AG09319 (cell line): ENCODE data around the gene BUD13.

Experiments used
- DNase-seq: peaks from one replicate; pipeline ENCODE4 v3.0.0-alpha.2; 2010; ENCODE audit warnings: low read depth; ENCODE audit errors: extremely low read depth
- TF ChIP-seq, protein P1 (sequence below): IDR thresholded peaks from 2 replicates; pipeline ENCODE4 v1.5.1; 2011; ENCODE audit warnings: low read depth, mild to moderate bottlenecking, inconsistent platforms, low read length, moderate library complexity

BUD13 gene, protein sequence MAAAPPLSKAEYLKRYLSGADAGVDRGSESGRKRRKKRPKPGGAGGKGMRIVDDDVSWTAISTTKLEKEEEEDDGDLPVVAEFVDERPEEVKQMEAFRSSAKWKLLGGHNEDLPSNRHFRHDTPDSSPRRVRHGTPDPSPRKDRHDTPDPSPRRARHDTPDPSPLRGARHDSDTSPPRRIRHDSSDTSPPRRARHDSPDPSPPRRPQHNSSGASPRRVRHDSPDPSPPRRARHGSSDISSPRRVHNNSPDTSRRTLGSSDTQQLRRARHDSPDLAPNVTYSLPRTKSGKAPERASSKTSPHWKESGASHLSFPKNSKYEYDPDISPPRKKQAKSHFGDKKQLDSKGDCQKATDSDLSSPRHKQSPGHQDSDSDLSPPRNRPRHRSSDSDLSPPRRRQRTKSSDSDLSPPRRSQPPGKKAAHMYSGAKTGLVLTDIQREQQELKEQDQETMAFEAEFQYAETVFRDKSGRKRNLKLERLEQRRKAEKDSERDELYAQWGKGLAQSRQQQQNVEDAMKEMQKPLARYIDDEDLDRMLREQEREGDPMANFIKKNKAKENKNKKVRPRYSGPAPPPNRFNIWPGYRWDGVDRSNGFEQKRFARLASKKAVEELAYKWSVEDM

GRCh38 chr11:116772443-116773202, at the start of gene BUD13:
Gene BUD13, minus strand, starts transcription at chr11:116772987. Its CDS starts 23 bp downstream, at chr11:116772964.
- peak; percentile 40 for DNase-seq
- TF ChIP-seq, protein P1, sequence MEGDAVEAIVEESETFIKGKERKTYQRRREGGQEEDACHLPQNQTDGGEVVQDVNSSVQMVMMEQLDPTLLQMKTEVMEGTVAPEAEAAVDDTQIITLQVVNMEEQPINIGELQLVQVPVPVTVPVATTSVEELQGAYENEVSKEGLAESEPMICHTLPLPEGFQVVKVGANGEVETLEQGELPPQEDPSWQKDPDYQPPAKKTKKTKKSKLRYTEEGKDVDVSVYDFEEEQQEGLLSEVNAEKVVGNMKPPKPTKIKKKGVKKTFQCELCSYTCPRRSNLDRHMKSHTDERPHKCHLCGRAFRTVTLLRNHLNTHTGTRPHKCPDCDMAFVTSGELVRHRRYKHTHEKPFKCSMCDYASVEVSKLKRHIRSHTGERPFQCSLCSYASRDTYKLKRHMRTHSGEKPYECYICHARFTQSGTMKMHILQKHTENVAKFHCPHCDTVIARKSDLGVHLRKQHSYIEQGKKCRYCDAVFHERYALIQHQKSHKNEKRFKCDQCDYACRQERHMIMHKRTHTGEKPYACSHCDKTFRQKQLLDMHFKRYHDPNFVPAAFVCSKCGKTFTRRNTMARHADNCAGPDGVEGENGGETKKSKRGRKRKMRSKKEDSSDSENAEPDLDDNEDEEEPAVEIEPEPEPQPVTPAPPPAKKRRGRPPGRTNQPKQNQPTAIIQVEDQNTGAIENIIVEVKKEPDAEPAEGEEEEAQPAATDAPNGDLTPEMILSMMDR: no peak

GRCh38 chr11:116822575-116822974, 49.8 kb upstream of the BUD13 start:
- TF ChIP-seq, protein P1: no peak
- DNase-seq: no peak

DNA sequence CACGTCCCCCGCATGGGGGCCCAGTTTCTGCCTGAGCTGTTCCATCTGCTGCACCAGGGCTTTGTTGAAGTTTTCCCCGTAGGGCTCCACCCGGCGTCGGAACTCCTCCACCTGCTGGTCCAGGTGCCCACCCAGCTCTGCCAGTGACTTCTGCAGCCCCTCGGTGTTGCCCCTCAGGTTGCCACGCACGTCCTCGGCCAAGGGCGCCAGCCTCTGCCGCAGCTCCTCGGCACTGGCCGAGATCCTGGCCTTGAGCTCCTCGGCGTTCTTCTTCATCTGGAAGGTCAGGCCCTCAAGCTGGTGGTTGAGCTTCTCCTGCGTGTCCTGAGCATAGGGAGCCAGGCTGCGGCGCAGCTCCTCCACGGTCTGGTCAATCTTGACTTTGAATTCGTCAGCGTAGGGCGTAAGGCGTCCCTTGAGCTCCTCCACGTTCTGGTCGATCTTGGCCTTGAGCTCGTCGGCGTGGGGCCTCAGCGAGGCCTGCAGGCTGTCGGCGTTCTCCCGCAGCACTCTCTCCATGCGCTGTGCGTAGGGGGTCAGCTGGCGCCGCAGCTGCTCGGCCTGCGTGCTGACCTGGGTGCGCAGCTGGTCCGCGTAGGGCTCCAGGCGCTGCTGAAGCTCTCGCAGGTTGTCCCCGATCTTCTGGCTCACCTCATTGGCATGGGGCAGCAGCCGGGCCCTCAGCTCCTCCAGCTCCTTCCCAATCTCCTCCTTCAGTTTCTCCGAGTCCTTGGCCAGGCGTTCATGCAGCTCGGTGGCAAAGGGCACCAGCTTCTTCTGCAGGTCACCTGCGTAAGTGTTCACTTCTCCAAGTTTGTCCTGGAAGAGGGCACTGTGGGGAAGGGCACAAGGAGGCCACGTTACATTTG, 48.5 kb upstream of the BUD13 start:
- TF ChIP-seq, protein P1: no peak
- no peak for DNase-seq

GRCh38 chr11:116819049-116819448, 46.3 kb upstream of the BUD13 start:
- DNase-seq: no peak
- TF ChIP-seq, protein P1: no peak

- DNase-seq: no peak
- TF ChIP-seq, protein P1: no peak
Measured at GRCh38 chr11:116814502-116814901, 41.7 kb upstream of the BUD13 start.

GRCh38 chr11:116813781-116814471, 41.1 kb upstream of the BUD13 start:
- no peak for DNase-seq
- TF ChIP-seq, protein P1: no peak
